Fibroblast of gingiva (primary cell): Measurements from ENCODE around the gene PTGR1.
"Not testable (repeated sequence)": the region's sequence is repeated elsewhere in the genome, so short reads cannot be mapped to it uniquely, and the experiment has no call there.

Experiments used
- DNase-seq: peaks from one replicate; pipeline ENCODE4 v3.0.0-alpha.2; 2011; ENCODE audit warnings: low read depth

Gene PTGR1

DNA sequence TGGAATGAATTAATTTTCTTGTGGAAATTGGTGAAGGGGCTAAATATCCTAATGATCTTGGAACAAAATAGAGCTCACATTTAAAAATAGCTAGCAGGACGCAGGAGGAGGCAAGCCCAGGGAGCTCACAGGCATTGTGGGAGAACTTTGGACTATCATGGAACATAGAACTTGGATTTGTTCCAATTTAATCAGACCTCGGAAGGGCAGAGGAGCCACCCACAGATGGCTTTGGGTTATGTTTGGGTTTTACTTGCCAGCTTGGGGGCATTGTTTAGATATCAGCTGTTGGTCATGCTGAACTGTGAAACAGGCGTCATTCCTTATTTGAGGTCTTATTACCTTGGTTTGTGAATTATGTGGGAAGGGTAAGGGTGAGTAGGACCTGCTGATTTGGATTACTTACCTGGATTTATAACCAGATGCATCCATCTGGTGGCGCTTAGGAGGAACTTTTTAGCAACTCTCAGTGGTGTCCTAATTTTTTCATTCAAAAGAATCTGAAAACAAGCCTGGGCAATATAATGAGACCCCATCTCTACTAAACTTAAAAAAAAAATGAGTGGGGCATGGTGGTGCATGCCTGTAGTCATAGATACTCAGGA is 14.1 kb upstream of the PTGR1 start:
- DNase-seq, result no peak

DNA sequence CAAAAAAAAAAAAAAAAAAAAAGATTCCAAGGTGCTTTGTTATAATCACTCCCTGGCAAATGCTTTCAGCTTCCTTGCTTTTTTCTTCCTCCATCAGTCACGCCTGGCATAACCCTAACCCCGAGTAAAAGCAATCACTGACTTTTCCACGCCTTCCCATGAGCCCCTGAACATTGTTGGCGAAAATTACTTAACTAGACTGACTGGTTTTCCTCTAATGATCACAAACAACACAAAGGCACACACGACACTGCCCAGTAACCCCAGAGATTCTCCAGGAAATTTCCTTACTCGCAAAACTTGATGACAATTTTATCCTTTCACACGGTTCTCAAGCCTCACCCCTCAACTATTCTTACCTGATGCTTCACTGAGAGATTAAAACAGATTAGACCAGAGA is 11.4 kb upstream of the PTGR1 start:
- no peak for DNase-seq

DNA sequence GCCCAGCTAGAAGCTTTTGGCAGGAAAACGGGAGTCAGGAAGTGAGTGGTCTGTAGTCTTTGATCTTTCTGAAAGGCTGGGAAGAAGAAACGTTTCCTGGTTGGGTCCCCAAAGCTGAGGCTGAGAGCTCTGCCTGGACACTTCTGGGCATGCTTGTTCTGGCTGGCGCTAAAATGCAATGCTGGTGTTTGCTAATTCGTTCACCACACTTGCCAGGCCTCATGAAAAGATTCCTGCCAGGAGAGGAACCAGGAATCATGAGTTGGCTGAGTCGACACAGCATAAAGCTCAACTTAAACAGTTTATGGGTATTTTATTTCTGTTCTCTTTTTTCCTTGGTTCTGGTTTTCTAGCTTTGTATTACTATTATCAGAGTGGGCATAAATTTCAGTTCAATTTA is 10.7 kb upstream of the PTGR1 start:
- no peak for DNase-seq

DNA sequence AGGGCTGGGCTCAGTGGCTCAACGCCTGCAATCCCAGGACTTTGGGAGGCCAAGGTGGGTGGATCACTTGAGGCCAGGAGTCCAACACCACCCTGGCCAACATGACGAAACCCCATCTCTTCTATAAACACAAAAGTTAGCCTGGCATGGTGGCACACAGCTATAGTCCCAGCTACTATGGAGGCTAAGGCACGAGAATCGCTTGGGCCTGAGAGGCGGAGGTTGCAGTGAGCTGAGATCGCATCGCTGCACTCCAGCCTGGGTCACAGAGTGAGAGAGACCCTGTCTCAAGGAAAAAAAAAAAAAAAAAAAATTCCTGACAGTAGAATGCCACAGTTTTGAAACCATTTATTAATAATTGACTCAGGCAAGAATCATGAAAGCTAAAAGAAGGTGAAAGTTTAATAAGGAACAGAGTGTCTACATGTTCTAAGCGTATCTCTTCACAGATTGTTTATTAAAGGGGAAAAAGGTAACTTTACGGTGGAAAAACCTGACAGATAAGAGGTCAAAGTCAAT is 5.7 kb upstream of the PTGR1 start:
- DNase-seq, result no peak

DNA sequence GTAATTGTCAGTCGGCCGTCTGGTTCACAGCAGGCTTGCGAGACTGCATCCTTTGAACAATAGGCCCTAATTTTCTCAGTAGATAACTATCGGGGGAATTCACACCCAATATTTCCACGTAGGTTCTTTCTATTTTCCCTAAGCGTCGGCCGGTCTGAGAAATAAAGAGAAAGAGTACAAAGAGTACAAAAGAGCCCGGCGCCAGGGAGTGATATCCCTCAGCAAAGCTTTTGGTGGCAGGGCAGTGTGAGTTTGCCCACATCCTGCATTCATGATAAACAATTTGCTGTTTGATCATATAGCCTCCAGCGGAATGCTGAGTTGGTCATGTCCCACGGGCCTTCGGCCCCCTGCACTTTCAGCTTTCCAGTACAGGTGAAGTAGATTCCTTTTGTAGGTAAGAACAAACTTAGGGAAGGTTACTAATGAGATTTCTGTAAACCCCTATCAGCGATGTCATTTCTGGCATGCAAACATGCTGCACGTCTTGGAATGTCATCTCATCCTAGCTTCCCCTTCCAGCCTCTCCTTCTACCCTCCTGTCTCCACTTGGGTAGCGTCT is 4.7 kb upstream of the PTGR1 start:
- no peak for DNase-seq

DNA sequence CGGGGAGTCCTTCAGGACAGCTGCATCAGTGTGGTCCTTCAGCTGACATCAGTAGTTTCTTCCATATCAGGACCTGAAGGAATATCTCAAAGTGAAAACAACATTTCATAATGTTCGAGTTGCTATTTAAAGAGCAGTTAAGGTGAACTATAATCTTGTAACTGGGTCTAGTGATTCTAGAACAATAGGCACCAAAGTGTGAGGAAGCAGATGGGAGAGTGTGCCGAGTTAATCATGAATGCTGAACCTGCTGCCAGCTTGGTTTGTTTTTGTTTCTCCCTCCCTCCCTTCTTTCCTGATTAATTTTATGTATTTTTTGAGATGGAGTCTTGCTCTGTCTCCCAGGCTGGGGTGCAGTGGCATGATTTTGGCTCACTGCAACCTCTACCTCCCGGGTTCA is 3.6 kb upstream of the PTGR1 start:
- DNase-seq, result no peak

DNA sequence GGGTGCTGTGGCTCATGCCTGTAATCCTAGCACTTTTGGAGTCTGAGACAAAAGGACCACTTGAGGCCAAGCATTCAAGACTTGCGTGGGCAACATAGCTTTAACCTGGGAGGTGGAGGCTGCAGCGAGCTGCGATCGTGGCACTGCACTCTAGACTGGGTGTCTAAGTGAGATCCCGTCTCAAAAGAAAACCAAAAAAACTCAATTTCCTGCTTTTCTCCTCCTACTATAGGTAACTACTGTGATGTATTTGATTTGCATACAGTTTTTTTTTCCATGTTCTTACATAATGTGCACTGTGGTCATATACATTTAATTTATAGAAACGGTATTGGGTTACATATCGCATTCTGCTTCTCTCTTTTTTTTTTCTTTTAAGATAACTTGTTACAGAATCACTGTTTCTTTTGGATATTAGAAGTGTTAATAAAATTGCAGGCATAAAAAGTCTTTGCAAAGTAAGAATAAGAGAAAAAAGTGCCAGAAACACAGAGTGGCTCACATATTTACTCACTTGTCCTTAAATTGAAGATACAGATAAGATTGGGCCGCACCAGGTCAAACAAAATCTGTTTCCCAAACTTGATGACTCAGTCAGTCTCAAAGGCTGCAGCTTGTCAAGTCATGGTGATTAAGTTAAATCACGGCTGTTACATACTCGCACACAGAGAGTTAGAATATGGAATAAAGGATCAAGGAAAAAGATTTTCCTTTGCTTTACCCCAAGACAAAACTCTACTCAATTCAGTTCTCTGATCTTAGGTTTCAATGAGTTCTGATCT is 2.0 kb upstream of the PTGR1 start:
- peak; percentile 38 for DNase-seq

DNA sequence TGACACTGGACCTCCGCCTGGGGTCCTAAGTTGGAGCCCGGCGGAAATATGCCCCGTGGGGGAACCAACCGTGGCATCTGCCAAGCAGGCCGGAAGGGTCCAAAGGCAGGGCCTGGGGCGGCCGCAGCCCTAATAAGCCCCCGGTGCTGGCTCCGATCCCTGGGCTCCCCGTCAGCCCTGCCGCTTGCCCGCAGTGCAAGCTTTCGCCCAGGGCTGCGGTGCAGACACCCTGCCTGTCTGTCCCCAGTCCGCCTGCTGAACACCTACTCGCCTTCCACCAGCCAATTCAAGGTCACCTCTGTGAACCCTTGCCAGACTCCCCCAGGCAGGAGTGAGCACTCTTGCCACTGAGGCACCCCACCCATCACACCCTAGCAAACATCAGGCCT is 502 bp upstream of the PTGR1 start:
- DNase-seq, result no peak

DNA sequence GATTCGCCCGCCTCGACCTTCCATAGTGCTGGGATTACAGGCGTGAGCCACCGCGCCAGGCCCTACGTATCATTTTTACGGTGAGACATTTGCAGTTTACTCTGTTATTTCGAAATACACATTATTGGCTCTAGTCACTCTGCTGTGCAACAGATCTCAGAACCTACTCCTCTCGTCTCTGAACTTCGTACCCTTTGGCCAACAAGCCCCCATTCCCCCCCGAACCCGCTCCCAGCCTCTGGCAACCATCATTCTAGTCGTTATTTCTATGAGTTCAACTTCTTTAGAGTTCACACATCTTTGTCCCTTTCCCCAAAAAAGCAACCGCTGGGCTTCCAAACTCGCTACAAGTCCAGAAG is 735 bp downstream of the PTGR1 start:
- peak; percentile 66 for DNase-seq

DNA sequence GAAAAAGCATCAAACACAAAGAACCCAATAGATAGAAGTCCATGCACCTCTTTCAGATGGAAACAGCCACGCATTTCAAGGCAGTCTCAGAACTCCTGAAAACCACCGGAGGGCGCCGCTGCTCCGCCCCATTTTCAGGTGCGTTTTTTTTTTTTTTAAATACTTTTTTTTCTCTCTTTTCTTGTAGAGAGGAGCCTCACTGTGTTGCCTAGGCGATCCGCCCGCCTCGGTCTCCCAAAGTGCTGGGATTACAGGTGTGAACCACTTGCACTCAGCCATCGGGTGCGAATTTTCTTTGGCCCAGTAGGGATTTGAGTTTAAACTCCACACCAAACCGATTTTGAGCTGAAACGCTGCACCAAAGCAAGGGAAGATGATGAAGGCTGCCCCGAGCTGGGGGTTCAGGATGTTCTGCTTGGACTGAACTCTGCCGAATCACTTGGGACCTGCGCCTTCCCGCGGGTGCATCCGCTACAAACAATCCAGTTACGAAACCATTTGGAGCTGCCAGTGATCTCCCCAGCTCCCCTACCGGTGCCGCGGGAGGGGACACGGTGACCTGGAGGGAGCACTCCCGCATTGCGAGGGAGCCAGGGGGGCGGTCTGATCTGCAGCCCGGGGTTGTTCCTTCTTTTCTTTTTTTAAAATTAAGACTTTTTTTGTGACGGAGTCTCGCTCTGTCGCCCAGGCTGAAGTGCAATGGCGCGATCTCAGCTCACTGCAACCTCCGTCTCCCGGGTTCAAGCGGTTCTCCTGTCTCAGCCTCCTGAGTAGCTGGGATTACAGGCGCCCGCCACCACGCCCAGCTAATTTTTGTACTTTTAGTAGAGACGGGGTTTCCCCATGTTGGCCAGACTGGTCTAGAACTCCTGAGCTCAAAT is 1.4 kb downstream of the PTGR1 start:
- peak; percentile 72 for DNase-seq

DNA sequence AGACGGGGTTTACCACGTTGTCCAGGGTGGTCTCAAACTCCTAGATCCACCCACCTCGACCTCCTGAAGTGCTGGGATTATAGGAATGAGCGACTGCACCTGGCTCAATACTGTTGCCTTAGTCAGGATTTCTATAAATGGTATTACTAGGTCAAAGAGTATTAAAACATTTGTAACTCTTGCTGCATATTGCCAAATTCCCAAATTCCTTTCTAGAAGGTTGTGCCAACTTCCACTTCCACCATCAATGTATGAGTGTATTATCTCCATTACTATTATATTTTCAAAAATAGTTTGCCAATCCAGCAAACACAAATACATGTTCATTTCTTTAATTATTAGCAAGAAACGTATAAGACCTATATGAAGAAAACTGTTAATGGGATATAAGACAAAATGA is 10.6 kb downstream of the PTGR1 start:
- peak; percentile 65 for DNase-seq

DNA sequence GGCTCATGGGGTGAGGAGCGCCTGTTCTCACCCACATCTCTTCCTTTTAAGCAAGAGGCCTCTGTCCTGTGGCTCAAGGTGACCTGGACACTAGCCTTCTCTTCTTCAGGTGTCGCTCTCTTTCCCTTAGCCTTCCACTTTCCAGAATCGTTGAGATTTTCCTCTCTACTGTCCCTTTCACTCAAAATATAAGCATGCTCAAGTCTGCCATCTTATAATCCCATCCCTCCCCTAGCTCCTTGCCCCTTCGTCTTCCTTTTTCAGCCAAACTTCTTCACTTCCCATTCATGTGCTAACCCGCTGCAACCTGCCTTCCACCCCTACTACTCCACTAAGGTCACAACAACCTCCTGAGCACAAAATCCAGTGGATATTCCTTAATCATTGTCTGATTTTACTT is 13.1 kb downstream of the PTGR1 start:
- DNase-seq, result no peak

DNA sequence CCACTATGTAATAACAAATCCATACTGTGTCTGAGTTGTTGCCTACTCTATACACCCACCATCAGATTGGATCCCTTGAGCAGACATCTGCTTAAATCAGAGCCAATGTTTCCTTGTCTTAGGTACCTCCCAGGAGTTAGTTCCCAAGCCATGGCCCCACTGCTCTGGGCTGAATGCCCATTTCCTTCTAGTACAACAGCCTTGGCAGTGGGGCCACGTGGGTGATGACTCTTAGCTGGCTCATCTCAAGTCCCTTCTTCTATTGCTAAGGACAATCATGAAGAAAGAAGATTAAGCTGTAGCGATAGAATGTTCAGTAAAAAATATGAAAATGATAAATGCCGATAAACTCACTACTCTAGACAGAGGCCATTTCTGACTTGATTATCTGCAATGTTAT is 16.6 kb downstream of the PTGR1 start:
- DNase-seq, result peak; percentile 44

DNA sequence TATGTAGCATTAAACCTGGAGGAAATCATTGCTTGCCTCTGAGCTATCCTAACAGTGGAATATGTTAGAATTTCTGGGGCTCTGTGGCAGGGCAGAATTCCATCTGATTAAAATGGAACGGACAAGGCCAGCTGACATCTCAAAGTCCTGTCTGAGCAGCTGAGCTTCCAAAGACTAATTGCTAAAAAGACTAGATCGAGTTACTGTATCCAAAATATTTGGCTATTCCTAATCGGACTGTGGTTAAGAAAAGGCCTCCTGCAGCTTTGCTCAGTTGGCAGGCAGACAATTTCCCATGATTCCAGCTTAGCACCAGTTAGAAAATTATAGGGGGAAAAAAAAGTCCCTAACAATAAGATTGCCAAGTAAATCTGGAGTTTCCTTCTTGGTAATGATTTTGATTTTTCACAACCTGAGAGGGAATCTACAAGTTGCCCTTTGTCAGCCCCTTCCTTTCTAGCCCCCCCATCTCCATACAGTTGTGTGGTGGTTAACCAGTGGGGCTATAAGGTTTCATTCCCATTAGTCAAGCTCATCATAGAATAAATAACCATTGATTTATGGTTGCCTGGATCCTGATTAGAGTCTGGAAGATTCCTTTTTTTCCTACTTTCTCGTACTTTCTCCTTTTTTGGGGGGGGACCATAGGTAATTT is 26.4 kb downstream of the PTGR1 start:
- peak; percentile 93 for DNase-seq

DNA sequence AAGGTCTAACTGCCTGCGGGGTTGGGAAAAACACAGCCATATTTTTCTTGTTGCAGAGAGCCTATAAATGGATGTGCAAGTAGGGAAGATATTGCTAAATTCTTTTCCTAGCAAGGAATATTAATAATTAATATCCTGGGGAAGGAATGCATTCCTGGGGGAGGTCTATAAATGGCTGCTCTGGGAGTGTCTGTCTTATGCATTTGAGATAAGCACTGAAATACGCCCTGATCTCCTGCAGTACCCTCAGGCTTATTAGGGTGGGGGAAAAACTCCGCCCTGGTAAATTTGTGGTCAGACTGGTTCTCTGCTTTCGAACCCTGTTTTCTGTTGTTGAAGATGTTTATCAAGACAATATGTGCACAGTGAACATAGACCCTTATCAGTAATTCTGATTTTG is 31.3 kb downstream of the PTGR1 start:
- not testable (repeated sequence) for DNase-seq

DNA sequence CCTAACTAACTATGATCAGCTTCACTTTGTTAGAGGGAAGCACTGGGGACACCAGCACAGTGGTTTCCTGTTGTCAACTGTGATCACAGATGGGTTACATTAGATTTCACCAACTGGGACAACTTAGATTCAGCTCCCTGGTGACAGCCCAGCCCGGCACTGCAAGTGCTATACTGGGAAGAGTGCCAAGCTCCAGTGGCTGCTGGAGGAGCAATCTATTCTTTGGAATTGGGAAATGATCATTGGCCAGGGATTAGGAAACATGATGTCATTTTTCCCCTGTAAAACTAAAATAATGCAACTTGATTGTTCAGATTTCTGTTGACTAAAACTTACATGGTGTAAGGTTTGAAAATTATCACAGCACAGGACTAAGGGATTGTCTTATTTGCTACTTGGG is 33.2 kb downstream of the PTGR1 start:
- peak; percentile 63 for DNase-seq

DNA sequence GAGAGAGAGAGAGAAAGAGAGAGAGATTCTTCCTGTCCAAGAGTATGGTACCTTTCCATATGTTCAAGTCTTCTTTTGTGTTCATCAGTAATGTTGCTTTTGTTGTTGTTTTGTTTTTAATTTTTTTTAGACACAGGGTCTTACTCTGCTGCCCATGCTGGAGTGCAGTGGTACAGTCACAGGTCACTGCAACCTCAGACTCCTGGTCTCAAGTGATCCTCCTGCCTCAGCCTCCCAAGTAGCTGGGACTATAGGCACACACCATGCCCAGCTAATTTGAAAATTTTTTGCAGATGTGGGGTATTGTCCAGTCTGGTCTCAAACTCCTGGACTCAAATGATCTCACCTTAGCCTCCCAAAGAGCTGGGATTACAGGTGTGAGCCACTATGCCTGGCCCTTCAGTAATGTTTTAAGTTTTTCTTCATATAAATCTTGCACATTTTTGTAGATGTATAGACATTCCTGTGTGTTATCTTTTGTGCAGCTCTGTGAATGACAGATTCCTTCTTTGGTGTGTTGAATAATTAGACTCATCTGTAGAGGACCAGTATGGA is 38.2 kb downstream of the PTGR1 start:
- DNase-seq, result no peak

DNA sequence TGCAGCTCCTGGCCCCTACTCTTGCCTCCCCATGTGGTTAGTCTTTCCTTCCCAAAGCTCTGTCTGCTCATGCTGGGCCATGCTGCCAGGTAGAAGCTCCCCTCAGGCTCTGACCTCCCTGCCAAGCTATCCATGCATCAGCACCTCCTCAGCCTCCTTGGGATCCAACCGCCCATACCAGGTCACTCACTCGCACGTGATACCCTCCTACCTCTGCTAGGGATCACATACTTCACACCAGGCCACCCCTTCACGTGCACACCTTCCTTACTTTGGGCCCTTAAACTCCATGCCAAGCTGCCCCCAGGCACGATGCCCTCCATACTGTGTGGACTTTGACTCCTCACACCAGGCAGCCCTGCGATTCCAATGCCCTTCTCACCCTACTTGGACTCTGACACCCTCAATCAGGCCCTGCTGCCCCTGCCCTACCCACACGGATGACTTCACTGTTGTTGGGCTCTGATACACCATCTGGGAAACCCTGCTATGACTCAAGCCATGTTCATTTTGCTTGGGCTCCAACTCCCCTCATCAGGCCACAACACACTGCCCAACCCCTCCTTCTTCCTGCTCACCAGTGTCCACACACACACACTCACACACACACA is 40.3 kb downstream of the PTGR1 start:
- peak; percentile 21 for DNase-seq

DNA sequence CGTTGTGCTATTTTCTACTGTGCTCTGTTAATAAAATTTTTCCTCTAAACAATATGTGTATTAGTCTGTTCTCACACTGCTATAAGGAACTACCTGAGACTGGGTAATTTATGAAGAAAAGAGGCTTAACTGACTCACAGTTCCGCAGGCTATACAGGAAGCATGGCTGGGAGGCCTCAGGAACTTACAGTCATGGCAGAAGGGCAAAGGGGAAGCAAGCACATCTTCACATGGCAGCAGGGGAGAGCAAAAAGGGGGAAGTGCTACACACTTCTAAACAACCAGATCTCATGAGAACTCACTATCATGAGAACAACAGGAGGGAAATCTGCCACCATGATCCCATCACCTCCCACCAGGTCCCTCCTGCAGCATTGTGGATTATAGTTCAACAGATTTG is 44.0 kb downstream of the PTGR1 start:
- DNase-seq, result not testable (repeated sequence)

DNA sequence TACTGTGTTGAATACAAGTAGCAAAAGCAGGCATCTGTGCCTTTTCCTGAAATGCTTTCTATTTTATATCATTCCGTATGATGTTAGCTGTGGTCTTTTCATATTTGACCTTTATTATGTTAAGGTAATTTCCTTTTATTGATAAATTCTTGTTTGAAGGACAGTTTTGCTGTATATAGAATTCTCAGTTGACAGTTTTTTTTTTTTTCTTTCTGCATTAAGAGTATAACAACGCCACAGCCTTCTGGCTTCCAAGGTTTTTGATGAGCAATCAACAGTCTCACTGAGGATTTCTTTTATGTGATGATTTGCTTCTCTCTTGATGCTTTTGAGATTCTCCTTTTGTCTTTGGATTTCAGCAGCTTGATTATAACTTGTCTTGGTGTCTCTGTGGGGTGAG is 50.8 kb downstream of the PTGR1 start:
- no peak for DNase-seq
